HEK293 (cell line): Measurements from ENCODE around the gene NTRK3.

Experiments used
- CTCF ChIA-PET: fragments of 350-600 bp; formaldehyde crosslinking; extraction: SDS; loops from one replicate; lab custom pipeline; 2021; ENCODE audit warnings: antibody characterized with exemption; lab: Yijun Ruan, JAX
- POLR2A ChIA-PET: fragments of 300-600 bp; formaldehyde crosslinking; extraction: SDS; loops from one replicate; lab custom pipeline; 2020; ENCODE audit warnings: antibody characterized with exemption, inconsistent platforms; lab: Yijun Ruan, JAX
- H3K27ac ChIP-seq: fragments of 200-500 bp; sonication (Bioruptor generic); 2 replicates; pipeline ENCODE4 v1.5.1; 2014; ENCODE audit warnings: low read depth, low read length, control low read depth, inconsistent platforms; ENCODE audit errors: extremely low read depth
- H3K36me3 ChIP-seq, 2 experiments: fragments of 200-500 bp in 1 of 2; sonication (Bioruptor generic) in 1 of 2; 1 replicate in 1 of 2; 2 replicates in 1 of 2; pipeline ENCODE4 v1.5.1; 2014 to 2017; ENCODE audit warnings: inconsistent platforms in 2 of 2, low read length in 2 of 2; ENCODE audit not compliant: control insufficient read depth in 2 of 2, insufficient read depth in 1 of 2
- H3K4me1 ChIP-seq: fragments of 200-500 bp; sonication (Bioruptor generic); 2 replicates; pipeline ENCODE4 v1.5.1; 2014; ENCODE audit warnings: mild to moderate bottlenecking, low read length, inconsistent platforms; ENCODE audit not compliant: control insufficient read depth, insufficient read depth
- H3K4me3 ChIP-seq: 2 replicates; pipeline ENCODE4 v1.5.1; 2011; ENCODE audit warnings: low read depth, mild to moderate bottlenecking, control low read depth, low read length, moderate library complexity
- H3K9me3 ChIP-seq: fragments of 200-500 bp; sonication (Bioruptor generic); 2 replicates; pipeline ENCODE4 v1.5.1; 2014; ENCODE audit warnings: low read depth, low read length, inconsistent platforms; ENCODE audit not compliant: control insufficient read depth, insufficient read depth
- GLI2 ChIP-seq: fragments of 450-650 bp; formaldehyde crosslinking; IDR thresholded peaks from 2 replicates; pipeline ENCODE4; 2017; ENCODE audit warnings: missing biosample characterization, missing genetic modification characterization, low read depth, borderline replicate concordance
- HOXA7 ChIP-seq: sonication (generic); formaldehyde crosslinking; IDR thresholded peaks from 2 replicates; pipeline ENCODE4 v1.8.1; 2022; ENCODE audit warnings: missing genetic modification reagents, borderline replicate concordance
- INSM2 ChIP-seq: fragments of 450-650 bp; formaldehyde crosslinking; IDR thresholded peaks from 2 replicates; pipeline ENCODE4 v1.5.1; 2016; ENCODE audit warnings: missing biosample characterization, missing genetic modification characterization
- KLF10 ChIP-seq: fragments of 450-650 bp; IDR thresholded peaks from 2 replicates; pipeline ENCODE4 v1.5.1; 2018; ENCODE audit warnings: missing biosample characterization, mild to moderate bottlenecking, missing genetic modification characterization
- KLF8 ChIP-seq: fragments of 450-650 bp; formaldehyde crosslinking; IDR thresholded peaks from 2 replicates; pipeline ENCODE4 v1.5.1; 2016; ENCODE audit warnings: missing biosample characterization, missing genetic modification characterization
- MEIS1 ChIP-seq: sonication (generic); formaldehyde crosslinking; IDR thresholded peaks from 2 replicates; pipeline ENCODE4 v1.8.1; 2022; ENCODE audit warnings: missing genetic modification reagents, mild to moderate bottlenecking, borderline replicate concordance
- MZF1 ChIP-seq: fragments of 450-650 bp; formaldehyde crosslinking; IDR thresholded peaks from 2 replicates; pipeline ENCODE4 v1.5.1; 2017; ENCODE audit warnings: missing biosample characterization, missing genetic modification characterization, borderline replicate concordance
- PRDM10 ChIP-seq: fragments of 450-650 bp; formaldehyde crosslinking; IDR thresholded peaks from 2 replicates; pipeline ENCODE4 v1.5.1; 2016; ENCODE audit warnings: missing biosample characterization, missing genetic modification characterization
- YY2 ChIP-seq: fragments of 450-650 bp; formaldehyde crosslinking; IDR thresholded peaks from 2 replicates; pipeline ENCODE4 v1.5.1; 2016; ENCODE audit warnings: missing biosample characterization, missing genetic modification characterization
- ZBTB17 ChIP-seq: fragments of 450-650 bp; formaldehyde crosslinking; IDR thresholded peaks from 2 replicates; pipeline ENCODE4 v1.5.1; 2016; ENCODE audit warnings: missing biosample characterization, missing genetic modification characterization
- ZFHX2 ChIP-seq: fragments of 450-650 bp; formaldehyde crosslinking; conservative IDR thresholded peaks from 2 replicates; pipeline ENCODE4 v1.5.1; 2016; ENCODE audit warnings: missing biosample characterization, missing genetic modification characterization
- ZNF140 ChIP-seq: fragments of 450-650 bp; formaldehyde crosslinking; IDR thresholded peaks from 2 replicates; pipeline ENCODE4 v1.5.1; 2016; ENCODE audit warnings: missing biosample characterization, missing genetic modification characterization
- ZNF19 ChIP-seq: fragments of 450-650 bp; formaldehyde crosslinking; IDR thresholded peaks from 2 replicates; pipeline ENCODE4; 2016; ENCODE audit warnings: missing biosample characterization, missing genetic modification characterization, low read depth
- ZNF2 ChIP-seq: fragments of 450-650 bp; formaldehyde crosslinking; IDR thresholded peaks from 2 replicates; pipeline ENCODE4 v1.5.1; 2016; ENCODE audit warnings: missing biosample characterization, missing genetic modification characterization
- ZNF335 ChIP-seq: fragments of 450-650 bp; formaldehyde crosslinking; conservative IDR thresholded peaks from 2 replicates; pipeline ENCODE4 v1.5.1; 2016; ENCODE audit warnings: missing biosample characterization, missing genetic modification characterization
- ZNF341 ChIP-seq: fragments of 450-650 bp; formaldehyde crosslinking; IDR thresholded peaks from 2 replicates; pipeline ENCODE4; 2016; ENCODE audit warnings: low read depth, missing biosample characterization, missing genetic modification characterization
- ZNF530 ChIP-seq: fragments of 450-650 bp; formaldehyde crosslinking; IDR thresholded peaks from 2 replicates; pipeline ENCODE4 v1.5.1; 2016; ENCODE audit warnings: low read depth, missing biosample characterization, missing genetic modification characterization
- ZNF560 ChIP-seq: fragments of 450-650 bp; formaldehyde crosslinking; IDR thresholded peaks from 2 replicates; pipeline ENCODE4 v1.5.1; 2017; ENCODE audit warnings: missing biosample characterization, missing genetic modification characterization, borderline replicate concordance
- ZNF626 ChIP-seq: fragments of 450-650 bp; sonication (Bioruptor Pico); formaldehyde crosslinking; IDR thresholded peaks from 2 replicates; pipeline ENCODE4 v1.5.1; 2018; ENCODE audit warnings: missing biosample characterization, missing genetic modification characterization, inconsistent platforms
- ZNF747 ChIP-seq: fragments of 450-650 bp; formaldehyde crosslinking; IDR thresholded peaks from 2 replicates; pipeline ENCODE4 v1.5.1; 2016; ENCODE audit warnings: missing biosample characterization, missing genetic modification characterization
- ZNF776 ChIP-seq: fragments of 450-650 bp; formaldehyde crosslinking; IDR thresholded peaks from 2 replicates; pipeline ENCODE4 v1.5.0; 2017; ENCODE audit warnings: missing biosample characterization, missing genetic modification characterization, borderline replicate concordance
- TF ChIP-seq, protein P1 (sequence below): fragments of 450-650 bp; formaldehyde crosslinking; optimal IDR thresholded peaks from 2 replicates; pipeline ENCODE3; 2016; ENCODE audit warnings: missing biosample characterization, mild to moderate bottlenecking, missing genetic modification characterization
- TF ChIP-seq, protein P2 (sequence below): sonication (generic); formaldehyde crosslinking; IDR thresholded peaks from 2 replicates; pipeline ENCODE4 v1.8.1; 2022; ENCODE audit warnings: mild to moderate bottlenecking, moderate library complexity, missing genetic modification reagents

Gene NTRK3

GRCh38 chr15:88258093-88258641 lies 1.6 kb upstream of the NTRK3 start (continued):
- TF ChIP-seq ZNF776 (tag by site-specific recombination) (no peak), PRDM10 (tag by site-specific recombination) (no peak), ZNF2 (no peak), MZF1 (tag by site-specific recombination) (no peak), ZNF747 (no peak), INSM2 (tag by site-specific recombination) (no peak), GLI2 (tag by site-specific recombination) (no peak), HOXA7 (CRISPR knock-in tag) (no peak)

GRCh38 chr15:88257311-88258092 lies 963 bp upstream of the NTRK3 start:
- Histone ChIP-seq H3K36me3 (no peaks in the 10 kb centered on the region), H3K4me1 (no peaks in the 10 kb centered on the region; the same call in 1 of the 2 replicates), H3K27ac (no peak overlapping the region; the same call in 1 of the 2 replicates), H3K4me3 (peak overlapping the region; percentile 43), H3K9me3 (no peaks in the 10 kb centered on the region)
- TF ChIP-seq KLF10 (tag by site-specific recombination) (no peak), ZFHX2 (tag by site-specific recombination) (peak; percentile 15; the same call in 1 of the 2 replicates)
- POLR2A ChIA-PET: interaction anchor here (0.6 kb wide), 1 partner anchor 178 kb away, joined by 3 read pairs; no protein-coding TSS in a partner anchor
- CTCF ChIA-PET: interaction anchor here (0.6 to 1.7 kb wide), 6 partner anchors 11 to 195 kb away, joined by 3 to 8 read pairs (median 4); no protein-coding TSS in a partner anchor

DNA sequence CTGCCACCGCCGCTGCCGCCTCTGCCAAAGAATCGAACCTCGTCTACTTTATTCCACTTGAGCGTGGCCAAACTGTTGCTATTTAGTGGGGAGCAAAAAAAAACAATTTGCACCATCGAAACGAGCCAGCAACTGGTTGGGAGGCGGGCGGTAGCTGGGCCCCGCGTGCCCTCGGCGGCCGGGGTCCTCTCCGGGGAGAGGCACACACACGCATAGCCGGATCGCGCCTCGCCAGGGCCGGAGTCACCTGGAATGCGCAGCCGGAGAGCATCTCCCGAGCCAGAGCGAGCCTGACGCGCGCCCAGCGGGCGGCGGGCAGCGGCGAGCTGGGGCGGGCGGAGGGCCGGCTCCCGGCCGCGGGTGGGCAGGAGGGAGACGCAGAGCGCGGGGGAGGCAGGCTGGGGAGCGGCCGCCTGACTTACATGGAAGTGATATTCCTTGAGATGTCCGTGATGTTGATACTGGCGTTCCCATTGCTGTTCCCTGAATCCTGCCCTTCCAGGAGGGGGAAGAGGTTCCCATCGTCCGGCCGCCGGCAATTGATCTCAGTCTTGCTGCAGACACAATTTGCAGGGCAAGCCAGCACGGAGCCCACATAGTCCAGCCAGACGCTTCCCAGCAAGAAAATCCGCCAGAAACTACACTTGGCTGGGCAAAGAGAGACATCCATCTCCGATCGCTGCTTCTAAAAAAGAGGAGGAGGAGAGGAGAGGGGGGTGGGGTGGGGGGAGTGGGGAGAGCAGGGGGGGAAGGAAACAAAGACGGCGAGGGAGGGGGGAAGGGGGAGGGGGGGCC lies 858 bp downstream of the NTRK3 start:
- Histone ChIP-seq H3K4me3 (peak overlapping the region; percentile 44), H3K4me1 (no peaks in the 10 kb centered on the region; the same call in 1 of the 2 replicates), H3K27ac (no peak overlapping the region; the same call in 1 of the 2 replicates), H3K9me3 (no peaks in the 10 kb centered on the region), H3K36me3 (no peaks in the 10 kb centered on the region)
- CTCF ChIA-PET: interaction anchor here (1.1 kb wide), 1 partner anchor 13 kb away, joined by 3 read pairs; no protein-coding TSS in a partner anchor
- POLR2A ChIA-PET: no interaction called here
- TF ChIP-seq ZNF341 (peak; percentile 25; the same call in 1 of the 2 replicates), ZBTB17 (peak; percentile 53; the same call in 1 of the 2 replicates), ZNF530 (tag by site-specific recombination) (no peak), ZNF140 (tag by site-specific recombination) (no peak), ZNF626 (tag by site-specific recombination) (no peak), ZNF560 (tag by site-specific recombination) (no peak), YY2 (tag by site-specific recombination) (no peak), ZNF19 (tag by site-specific recombination) (no peak), MEIS1 (CRISPR knock-in tag) (0 out of 2 replicates have a peak, but pooled peaks have one; percentile 17), ZNF335 (peak; percentile 99), KLF8 (tag by site-specific recombination) (no peak)
- TF ChIP-seq, protein P1, sequence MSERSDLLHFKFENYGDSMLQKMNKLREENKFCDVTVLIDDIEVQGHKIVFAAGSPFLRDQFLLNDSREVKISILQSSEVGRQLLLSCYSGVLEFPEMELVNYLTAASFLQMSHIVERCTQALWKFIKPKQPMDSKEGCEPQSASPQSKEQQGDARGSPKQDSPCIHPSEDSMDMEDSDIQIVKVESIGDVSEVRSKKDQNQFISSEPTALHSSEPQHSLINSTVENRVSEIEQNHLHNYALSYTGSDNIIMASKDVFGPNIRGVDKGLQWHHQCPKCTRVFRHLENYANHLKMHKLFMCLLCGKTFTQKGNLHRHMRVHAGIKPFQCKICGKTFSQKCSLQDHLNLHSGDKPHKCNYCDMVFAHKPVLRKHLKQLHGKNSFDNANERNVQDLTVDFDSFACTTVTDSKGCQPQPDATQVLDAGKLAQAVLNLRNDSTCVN (tag by site-specific recombination): peak; percentile 39
- TF ChIP-seq, protein P2, sequence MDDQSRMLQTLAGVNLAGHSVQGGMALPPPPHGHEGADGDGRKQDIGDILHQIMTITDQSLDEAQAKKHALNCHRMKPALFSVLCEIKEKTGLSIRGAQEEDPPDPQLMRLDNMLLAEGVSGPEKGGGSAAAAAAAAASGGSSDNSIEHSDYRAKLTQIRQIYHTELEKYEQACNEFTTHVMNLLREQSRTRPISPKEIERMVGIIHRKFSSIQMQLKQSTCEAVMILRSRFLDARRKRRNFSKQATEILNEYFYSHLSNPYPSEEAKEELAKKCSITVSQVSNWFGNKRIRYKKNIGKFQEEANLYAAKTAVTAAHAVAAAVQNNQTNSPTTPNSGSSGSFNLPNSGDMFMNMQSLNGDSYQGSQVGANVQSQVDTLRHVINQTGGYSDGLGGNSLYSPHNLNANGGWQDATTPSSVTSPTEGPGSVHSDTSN: peak; percentile 65; the same call in 1 of the 2 replicates
